HUES64 (cell line): ENCODE results near the gene USP7.

ENCODE experiments used
- H3K27ac ChIP-seq: 2 replicates; pipeline ENCODE4 v1.7.0; 2013; ENCODE audit warnings: low read depth, low read length, inconsistent platforms
- H3K27me3 ChIP-seq: 2 replicates; pipeline ENCODE4 v1.6.1; 2013; ENCODE audit warnings: mild to moderate bottlenecking, low read length; ENCODE audit not compliant: insufficient read depth
- H3K36me3 ChIP-seq: 2 replicates; pipeline ENCODE4 v1.6.1; 2013; ENCODE audit warnings: mild to moderate bottlenecking, low read length; ENCODE audit not compliant: insufficient read depth
- H3K4me1 ChIP-seq: 2 replicates; pipeline ENCODE4 v1.6.1; 2013; ENCODE audit warnings: mild to moderate bottlenecking, low read length, moderate library complexity; ENCODE audit not compliant: insufficient read depth
- H3K4me3 ChIP-seq: 2 replicates; pipeline ENCODE4 v1.5.1; 2013; ENCODE audit warnings: mild to moderate bottlenecking, low read length, moderate library complexity
- H3K9ac ChIP-seq: 2 replicates; pipeline ENCODE4 v1.6.1; 2013; ENCODE audit warnings: mild to moderate bottlenecking, low read depth, low read length
- H3K9me3 ChIP-seq: 2 replicates; pipeline ENCODE4 v1.6.1; 2013; ENCODE audit warnings: low read depth, low read length; ENCODE audit not compliant: insufficient read depth
- WGBS: fragments of 150-250, 120-280 bp; methylation state at CpG from one replicate; pipeline ENCODE4 v1.1.7; 2013; ENCODE audit warnings: missing lambda C conversion rate; 5-methylcytosine and 5-hydroxymethylcytosine counted together

USP7 gene

DNA sequence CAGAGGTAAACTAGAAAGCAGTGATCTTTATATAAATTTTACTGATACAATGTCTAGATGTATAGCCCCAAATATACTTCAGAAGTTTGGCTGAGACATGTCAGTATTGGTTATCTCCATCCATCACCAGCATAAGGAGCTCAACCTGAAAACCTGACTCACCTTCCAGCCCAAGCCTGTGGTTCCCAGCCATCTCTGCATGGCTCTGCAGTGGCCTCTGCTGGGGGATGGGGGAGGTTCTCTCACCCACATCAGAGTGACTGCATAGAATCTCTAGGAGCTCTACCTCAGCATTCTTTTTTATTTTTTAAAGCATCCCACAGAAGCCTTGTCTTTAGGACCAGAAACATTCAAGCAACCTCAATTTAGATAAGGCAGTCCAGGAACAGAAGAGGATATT, 27.3 kb downstream of the USP7 start:
- Histone ChIP-seq H3K9ac (no peak overlapping the region), H3K4me3 (no peak overlapping the region), H3K27ac (no peak overlapping the region), H3K4me1 (peaks cover 16% of the 10 kb centered on the region; the same call in 1 of the 2 replicates), H3K27me3 (no peaks in the 10 kb centered on the region), H3K9me3 (no peaks in the 10 kb centered on the region), H3K36me3 (no peaks in the 10 kb centered on the region)

DNA sequence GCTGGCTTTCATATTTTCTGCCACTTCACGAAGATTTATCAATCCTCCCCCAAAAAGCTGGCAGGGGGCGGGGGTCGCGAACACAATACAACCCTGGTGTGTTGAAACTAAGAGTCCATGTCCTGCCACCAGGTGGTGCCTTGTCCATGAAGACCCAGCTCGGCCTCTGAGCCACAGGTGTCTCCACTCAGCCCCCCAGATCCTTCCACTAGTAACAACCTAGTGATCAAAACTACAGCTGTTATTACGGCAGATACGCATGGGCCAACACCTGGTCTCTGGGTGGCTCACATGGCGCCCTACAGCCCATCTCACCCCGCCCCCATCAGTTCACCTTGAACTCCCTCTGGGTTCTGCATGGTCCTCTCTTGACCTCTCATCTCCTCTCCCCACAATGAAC, 27.7 kb downstream of the USP7 start:
- Histone ChIP-seq H3K27me3 (no peaks in the 10 kb centered on the region), H3K9me3 (no peaks in the 10 kb centered on the region), H3K9ac (no peak overlapping the region), H3K36me3 (no peaks in the 10 kb centered on the region), H3K4me1 (peaks cover 17% of the 10 kb centered on the region; the same call in 1 of the 2 replicates), H3K27ac (no peak overlapping the region), H3K4me3 (no peak overlapping the region)
- 74% methylated on average over 9 of the region's 9 CpGs for WGBS

DNA sequence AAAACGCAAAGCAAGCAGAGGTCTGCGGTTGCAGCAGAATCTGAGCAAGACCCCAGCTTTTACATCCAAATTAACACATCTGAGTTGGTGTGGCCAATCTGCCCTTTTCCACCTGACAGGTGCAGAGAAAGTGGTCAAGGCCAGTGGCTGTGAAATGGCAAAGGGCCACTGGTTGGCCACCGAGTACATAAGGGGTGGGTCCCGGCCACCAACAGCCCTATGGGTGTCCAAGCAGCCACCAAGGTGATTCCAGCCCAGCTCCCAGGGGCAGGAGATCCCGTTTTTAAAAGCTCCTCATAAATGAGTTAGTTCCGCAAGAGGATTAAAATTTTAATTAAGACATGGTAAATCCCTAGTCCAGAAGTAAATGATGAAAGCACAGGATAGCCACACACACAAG, 29.1 kb downstream of the USP7 start:
- peaks cover 17% of the 10 kb centered on the region; the same call in 1 of the 2 replicates for H3K4me1 ChIP-seq
- H3K36me3 ChIP-seq, result peaks cover 6% of the 10 kb centered on the region
- H3K27me3 ChIP-seq, result no peaks in the 10 kb centered on the region
- H3K4me3 ChIP-seq, result no peak overlapping the region
- H3K9ac ChIP-seq, result no peak overlapping the region
- WGBS, result 86% methylated on average over 6 of the region's 6 CpGs
- no peaks in the 10 kb centered on the region for H3K9me3 ChIP-seq
- no peak overlapping the region for H3K27ac ChIP-seq

DNA sequence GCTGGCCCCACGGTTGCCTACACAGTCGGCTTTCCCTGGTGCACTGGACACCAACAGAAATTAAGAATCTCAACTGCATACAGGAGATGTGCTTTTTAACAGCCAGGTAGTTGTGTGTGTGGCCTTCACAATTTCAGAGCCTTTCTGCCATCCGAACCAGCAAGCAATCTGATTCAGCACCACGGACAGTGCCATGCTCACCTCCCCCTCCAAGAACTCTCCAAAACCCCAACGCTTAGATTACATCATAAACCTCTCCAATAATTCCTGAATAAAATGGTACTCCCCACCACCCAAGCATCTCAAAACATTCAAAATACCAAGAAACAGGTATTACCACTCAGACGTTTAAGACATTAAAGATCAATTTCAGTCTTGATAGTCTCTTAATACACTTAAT, 31.8 kb downstream of the USP7 start:
- Histone ChIP-seq H3K4me3 (no peak overlapping the region), H3K36me3 (peaks cover 28% of the 10 kb centered on the region), H3K27me3 (no peaks in the 10 kb centered on the region), H3K27ac (no peak overlapping the region), H3K4me1 (peaks cover 17% of the 10 kb centered on the region; the same call in 1 of the 2 replicates), H3K9ac (no peak overlapping the region), H3K9me3 (no peaks in the 10 kb centered on the region)
- 41% methylated on average over 6 of the region's 6 CpGs for WGBS

DNA sequence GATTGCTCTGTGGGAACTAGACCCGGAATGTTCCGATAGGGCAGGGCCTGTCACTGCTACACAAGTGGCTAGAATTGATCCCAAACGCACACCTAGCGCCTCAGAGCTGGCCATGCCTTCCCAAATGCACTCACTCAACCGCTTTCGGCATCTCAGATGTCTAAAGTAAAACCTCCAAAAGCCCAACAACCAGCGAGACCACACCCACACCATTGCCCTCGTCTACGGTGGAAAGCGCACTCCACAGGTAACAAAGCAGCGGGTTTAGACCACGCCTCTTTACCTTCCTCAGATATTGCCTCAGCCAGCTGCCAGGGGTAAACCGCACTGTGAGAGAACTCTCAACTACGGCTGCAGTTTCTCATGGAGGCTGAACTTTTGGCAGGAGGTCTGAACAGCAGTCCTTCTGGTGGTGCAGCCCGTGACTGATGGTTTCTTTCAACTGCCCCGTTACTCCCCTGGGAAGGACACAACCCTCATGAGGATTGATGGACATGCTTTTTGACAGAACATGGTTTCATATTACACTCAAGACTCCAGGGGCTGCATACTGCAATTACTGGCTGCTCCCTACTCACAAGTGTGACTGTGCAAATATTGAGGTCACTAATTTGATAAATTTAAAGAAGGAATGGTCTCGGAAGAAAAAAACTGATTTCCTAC, 34.5 kb downstream of the USP7 start:
- Histone ChIP-seq H3K9ac (no peak overlapping the region), H3K27ac (no peak overlapping the region), H3K9me3 (no peaks in the 10 kb centered on the region), H3K4me1 (peaks cover 10% of the 10 kb centered on the region; the same call in 1 of the 2 replicates), H3K36me3 (peaks cover 46% of the 10 kb centered on the region), H3K4me3 (no peak overlapping the region), H3K27me3 (no peaks in the 10 kb centered on the region)
- WGBS, result 93% methylated on average over 16 of the region's 17 CpGs

DNA sequence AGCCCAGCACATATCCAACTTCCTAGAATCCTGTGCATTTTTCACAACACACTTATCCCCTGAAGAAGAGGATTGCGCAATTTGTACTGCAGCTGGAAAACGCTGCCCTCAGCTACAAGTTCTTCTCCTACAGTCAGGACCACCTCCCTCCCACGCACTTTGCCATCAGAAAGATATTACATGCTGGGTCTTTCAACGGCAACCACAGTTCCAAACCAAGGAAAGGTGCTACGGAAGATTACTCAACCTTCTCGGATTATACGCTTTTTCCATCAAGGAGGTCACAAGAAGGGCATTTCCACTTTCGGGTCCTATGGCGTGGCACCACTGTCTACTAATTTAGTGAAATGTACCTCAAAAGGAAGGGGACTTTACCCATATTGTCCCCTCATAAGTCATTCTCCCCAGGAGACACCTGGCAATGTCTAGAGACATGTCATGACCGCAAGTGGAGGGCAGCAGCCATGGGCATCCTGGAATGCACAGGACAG, 35.2 kb downstream of the USP7 start:
- H3K27me3 ChIP-seq, result no peaks in the 10 kb centered on the region
- WGBS, result 95% methylated on average over 10 of the region's 10 CpGs
- H3K27ac ChIP-seq, result no peak overlapping the region
- peaks cover 10% of the 10 kb centered on the region; the same call in 1 of the 2 replicates for H3K4me1 ChIP-seq
- H3K9ac ChIP-seq, result no peak overlapping the region
- no peaks in the 10 kb centered on the region for H3K9me3 ChIP-seq
- no peak overlapping the region for H3K4me3 ChIP-seq
- peaks cover 49% of the 10 kb centered on the region for H3K36me3 ChIP-seq

DNA sequence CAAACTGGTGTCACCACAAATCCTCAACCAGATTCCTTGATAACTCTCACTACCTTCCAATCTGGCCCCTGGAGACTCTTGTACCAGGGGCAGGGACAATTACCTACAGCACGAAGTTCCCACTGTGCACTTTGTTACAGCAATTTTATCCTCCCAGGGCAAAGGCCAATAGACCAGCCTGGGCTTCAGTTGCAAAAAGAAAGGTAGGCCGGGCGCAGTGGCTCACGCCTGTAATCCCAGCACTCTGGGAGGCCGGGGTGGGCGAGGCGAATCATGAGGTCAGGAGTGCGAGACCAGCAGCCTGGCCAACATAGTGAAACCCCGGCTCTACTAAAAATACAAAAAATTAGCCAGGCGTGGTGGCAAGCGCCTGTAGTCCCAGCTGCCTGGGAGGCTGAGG, 36.9 kb downstream of the USP7 start:
- WGBS, result 97% methylated on average over 11 of the region's 11 CpGs
- peaks cover 66% of the 10 kb centered on the region for H3K36me3 ChIP-seq
- no peaks in the 10 kb centered on the region for H3K9me3 ChIP-seq

DNA sequence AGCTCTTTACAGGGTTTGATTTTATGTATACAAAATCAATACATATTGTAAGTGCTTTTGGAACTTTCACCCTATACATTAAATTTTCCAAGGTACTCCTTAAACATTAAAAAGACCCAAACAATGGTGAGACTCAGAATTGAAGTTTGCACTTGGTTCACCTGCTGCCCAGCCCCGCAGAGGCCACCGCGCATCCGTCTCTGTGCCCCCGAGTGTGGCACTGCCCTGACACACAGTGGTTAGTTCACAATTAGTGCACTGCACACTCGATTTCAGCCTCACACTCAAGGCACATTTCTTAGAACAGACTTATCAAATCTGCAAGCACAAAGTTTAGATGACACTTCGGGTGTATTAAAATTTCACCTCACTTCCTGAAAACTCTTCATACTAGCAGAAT, 38.3 kb downstream of the USP7 start:
- H3K4me3 ChIP-seq, result no peak overlapping the region
- H3K9ac ChIP-seq, result no peak overlapping the region
- H3K4me1 ChIP-seq, result no peaks in the 10 kb centered on the region
- WGBS, result 94% methylated on average over 7 of the region's 7 CpGs
- H3K27me3 ChIP-seq, result no peaks in the 10 kb centered on the region
- H3K36me3 ChIP-seq, result peaks cover 79% of the 10 kb centered on the region
- H3K27ac ChIP-seq, result no peak overlapping the region
- H3K9me3 ChIP-seq, result no peaks in the 10 kb centered on the region

More for the DNA sequence above, 36.9 kb downstream of the USP7 start:
- H3K4me1 ChIP-seq, result peaks cover 5% of the 10 kb centered on the region; the same call in 1 of the 2 replicates
- H3K27ac ChIP-seq, result no peak overlapping the region
- no peak overlapping the region for H3K9ac ChIP-seq
- H3K4me3 ChIP-seq, result no peak overlapping the region
- H3K27me3 ChIP-seq, result no peaks in the 10 kb centered on the region

DNA sequence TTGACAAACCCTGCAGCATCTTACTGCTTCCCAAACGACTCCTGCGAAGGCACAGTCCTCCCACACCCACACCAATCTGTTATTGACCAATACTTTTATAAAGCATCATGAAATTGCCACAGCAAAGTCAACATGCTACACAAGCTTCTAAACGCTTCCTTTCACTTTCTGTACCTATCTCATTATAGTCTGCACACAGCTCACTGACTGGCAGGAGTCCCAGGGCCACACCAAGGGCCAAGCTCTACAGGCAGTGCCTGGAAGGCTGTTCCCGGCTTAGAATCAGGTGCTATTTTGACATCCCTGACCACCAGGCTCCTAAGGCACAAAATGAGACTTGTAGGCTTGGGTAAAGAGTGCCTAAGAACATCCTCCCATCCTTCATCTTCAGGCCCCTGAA, 39.5 kb downstream of the USP7 start:
- 93% methylated on average over 4 of the region's 4 CpGs for WGBS
- H3K4me1 ChIP-seq, result no peaks in the 10 kb centered on the region
- H3K27me3 ChIP-seq, result no peaks in the 10 kb centered on the region
- H3K4me3 ChIP-seq, result no peak overlapping the region
- no peak overlapping the region for H3K27ac ChIP-seq
- peaks cover 82% of the 10 kb centered on the region for H3K36me3 ChIP-seq
- no peaks in the 10 kb centered on the region for H3K9me3 ChIP-seq
- H3K9ac ChIP-seq, result no peak overlapping the region; the same call in 1 of the 2 replicates

DNA sequence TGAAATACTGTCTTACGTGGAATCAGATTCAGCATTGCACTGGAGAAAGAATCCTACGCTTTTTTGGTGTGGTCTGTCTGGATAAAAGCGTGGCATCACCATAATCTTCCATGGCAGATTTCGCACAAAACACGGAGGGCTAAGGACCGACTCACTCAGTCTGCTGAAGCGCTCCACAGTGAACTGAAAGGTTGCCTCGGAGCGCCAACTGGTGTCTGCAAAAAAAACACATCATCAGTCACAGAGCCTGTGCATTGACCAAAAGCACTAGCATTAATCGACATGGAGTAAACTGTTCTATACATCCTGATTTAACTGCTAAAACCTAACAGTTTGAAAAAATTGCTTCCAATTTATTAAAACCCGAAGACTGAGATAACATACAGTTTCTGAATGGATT, 40.5 kb downstream of the USP7 start:
- no peak overlapping the region for H3K4me3 ChIP-seq
- H3K9ac ChIP-seq, result no peak overlapping the region
- H3K27me3 ChIP-seq, result no peaks in the 10 kb centered on the region
- H3K36me3 ChIP-seq, result peaks cover 82% of the 10 kb centered on the region
- H3K4me1 ChIP-seq, result no peaks in the 10 kb centered on the region
- WGBS, result 91% methylated on average over 11 of the region's 11 CpGs
- H3K9me3 ChIP-seq, result no peaks in the 10 kb centered on the region
- H3K27ac ChIP-seq, result no peak overlapping the region

DNA sequence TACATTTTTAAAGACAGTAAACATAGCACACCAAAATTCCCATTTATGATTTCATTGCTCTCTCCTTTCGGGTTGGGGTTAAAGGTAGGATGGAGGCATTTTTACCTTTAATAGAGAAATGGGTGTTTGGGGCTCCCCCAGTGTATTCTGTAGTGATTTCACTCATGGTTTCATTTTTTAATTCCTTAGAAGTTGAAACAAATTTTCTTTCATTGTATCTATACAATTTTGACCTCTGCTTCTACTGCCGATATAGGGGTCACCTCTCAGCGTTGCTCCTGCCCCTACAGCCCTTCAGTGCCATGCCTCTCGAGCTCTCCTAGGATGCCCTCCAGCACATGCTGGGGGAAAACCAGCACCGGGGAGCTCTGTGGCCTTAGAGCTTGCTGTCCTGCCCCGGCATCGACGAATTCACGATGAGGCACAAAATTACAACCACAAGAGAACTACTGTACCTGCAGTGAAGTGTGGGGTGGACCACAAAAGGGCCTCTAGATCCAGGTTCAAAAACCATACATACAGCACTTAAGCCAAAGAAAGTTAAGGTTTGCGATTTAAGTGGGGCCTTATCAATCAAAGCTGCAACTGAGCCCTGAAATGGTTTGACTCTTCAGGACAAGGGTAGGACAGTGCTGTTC, 42.2 kb downstream of the USP7 start:
- no peak overlapping the region for H3K4me3 ChIP-seq
- H3K4me1 ChIP-seq, result no peaks in the 10 kb centered on the region
- H3K36me3 ChIP-seq, result peaks cover 86% of the 10 kb centered on the region
- H3K9ac ChIP-seq, result no peak overlapping the region
- no peak overlapping the region for H3K27ac ChIP-seq
- H3K9me3 ChIP-seq, result no peaks in the 10 kb centered on the region
- no peaks in the 10 kb centered on the region for H3K27me3 ChIP-seq
- 94% methylated on average over 10 of the region's 10 CpGs for WGBS
